BLaER1 treated with 17β-estradiol and CSF1 and Interleukin-3, amounts not matched to agents 10 nM and 100 nM (cell line): Measurements from ENCODE around the gene NGEF.
A peak's percentile ranks its signal among the peaks of the same experiment; 100 is the strongest.

Source experiments
- H3K27ac ChIP-seq, 11 experiments: shearing (Covaris generic); formaldehyde crosslinking; 2 replicates each; pipeline ENCODE4 v1.8.1; 2022
- H3K27me3 ChIP-seq, 11 experiments: shearing (Covaris generic); formaldehyde crosslinking; 2 replicates each; pipeline ENCODE4 v1.8.1; 2022
- H3K36me3 ChIP-seq, 11 experiments: shearing (Covaris generic); formaldehyde crosslinking; 2 replicates each; pipeline ENCODE4 v1.8.1; 2022
- H3K4me1 ChIP-seq, 10 experiments: shearing (Covaris generic); formaldehyde crosslinking; 2 replicates each; pipeline ENCODE4 v1.8.1; 2022
- H3K4me2 ChIP-seq, 11 experiments: shearing (Covaris generic); formaldehyde crosslinking; 2 replicates each; pipeline ENCODE4 v1.8.1; 2022
- H3K4me3 ChIP-seq, 10 experiments: shearing (Covaris generic); formaldehyde crosslinking; 2 replicates each; pipeline ENCODE4 v1.8.1; 2022
- H3K9ac ChIP-seq, 11 experiments: shearing (Covaris generic); formaldehyde crosslinking; 2 replicates each; pipeline ENCODE4 v1.8.1; 2022
- H3K9me3 ChIP-seq, 11 experiments: shearing (Covaris generic); formaldehyde crosslinking; replicated peaks in 1 of 11; 2 replicates each; pipeline ENCODE4 v1.8.1; 2022
- H4K20me1 ChIP-seq, 11 experiments: shearing (Covaris generic); formaldehyde crosslinking; 2 replicates each; pipeline ENCODE4 v1.8.1; 2022
- Cebpa-rat ChIP-seq, 11 experiments: shearing (Covaris generic); IDR thresholded peaks; 2 replicates each; pipeline ENCODE4 v1.8.1; 2022

The NGEF gene

GRCh38 chr2:232973796-232974195, 39.3 kb downstream of the NGEF start:
- Histone ChIP-seq H3K9me3 (peaks cover 0 to 2% (median under 1%) of the 10 kb centered on the region in 11 experiments; a peak in 8 of 22 replicates), H3K9ac (no peak overlapping the region), H3K4me2 (no peak overlapping the region), H3K27me3 (no peaks in the 10 kb centered on the region), H4K20me1 (no peaks in the 10 kb centered on the region), H3K36me3 (no peaks in the 10 kb centered on the region), H3K4me3 (no peak overlapping the region), H3K4me1 (peaks cover 4 to 26% (median 19%) of the 10 kb centered on the region in 10 experiments; a peak in 19 of 20 replicates), H3K27ac (no peak overlapping the region)
- no peak for TF ChIP-seq Cebpa-rat (IDR thresholded peaks at IDR 0.05)

- H3K36me3 ChIP-seq = no peaks in the 10 kb centered on the region
Measured at GRCh38 chr2:232973011-232973735, 39.9 kb downstream of the NGEF start.

GRCh38 chr2:232971744-232972143, 41.3 kb downstream of the NGEF start:
- Histone ChIP-seq H3K36me3 (no peaks in the 10 kb centered on the region), H3K4me2 (no peak overlapping the region), H3K27me3 (no peaks in the 10 kb centered on the region), H3K9me3 (peaks cover 5 to 15% (median 11%) of the 10 kb centered on the region in 11 experiments; a peak in 21 of 22 replicates), H3K27ac (no peak overlapping the region), H3K9ac (no peak overlapping the region), H4K20me1 (no peaks in the 10 kb centered on the region), H3K4me1 (peaks cover 0 to 6% (median 1%) of the 10 kb centered on the region in 10 experiments; a peak in 7 of 20 replicates), H3K4me3 (no peak overlapping the region)
- no peak for TF ChIP-seq Cebpa-rat (IDR thresholded peaks at IDR 0.05)

More at GRCh38 chr2:232973011-232973735, 39.9 kb downstream of the NGEF start:
- H3K27ac ChIP-seq = no peak overlapping the region
- no peak overlapping the region for H3K4me3 ChIP-seq
- peaks cover 0 to 8% (median 5%) of the 10 kb centered on the region in 11 experiments; a peak in 9 of 22 replicates for H3K9me3 ChIP-seq
- H3K9ac ChIP-seq = no peak overlapping the region
- peaks cover 0 to 20% (median 14%) of the 10 kb centered on the region in 10 experiments; a peak in 19 of 20 replicates for H3K4me1 ChIP-seq
- no peaks in the 10 kb centered on the region for H3K27me3 ChIP-seq
- no peak overlapping the region for H3K4me2 ChIP-seq
- no peak for TF ChIP-seq Cebpa-rat (IDR thresholded peaks at IDR 0.05)
- H4K20me1 ChIP-seq = no peaks in the 10 kb centered on the region

DNA sequence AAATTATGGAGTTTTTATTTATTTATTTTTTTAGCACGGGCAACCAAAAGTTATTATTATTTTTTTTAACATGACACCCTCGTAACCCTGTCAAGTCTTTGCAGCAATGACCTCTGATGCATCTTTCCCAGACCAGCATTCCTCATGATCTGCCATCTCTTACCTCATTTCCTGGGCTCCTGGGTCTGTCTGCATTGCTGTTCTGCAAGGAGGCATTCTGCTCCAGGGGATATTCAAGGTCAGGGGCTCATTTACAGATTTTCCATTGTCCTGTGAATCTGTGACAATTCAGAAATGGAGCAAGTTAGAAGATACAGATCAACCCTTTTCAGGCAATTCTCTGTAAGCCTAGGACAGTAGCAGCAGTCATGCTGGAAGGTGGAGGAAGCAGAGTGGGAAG, 43.0 kb downstream of the NGEF start:
- peaks cover 22 to 32% (median 28%) of the 10 kb centered on the region in 11 experiments for H3K9me3 ChIP-seq
- no peaks in the 10 kb centered on the region for H4K20me1 ChIP-seq
- TF ChIP-seq Cebpa-rat (IDR thresholded peaks at IDR 0.05) = no peak
- no peak overlapping the region for H3K4me2 ChIP-seq
- H3K4me1 ChIP-seq = no peaks in the 10 kb centered on the region
- H3K27me3 ChIP-seq = no peaks in the 10 kb centered on the region
- no peak overlapping the region for H3K27ac ChIP-seq
- H3K4me3 ChIP-seq = no peak overlapping the region
- no peak overlapping the region for H3K9ac ChIP-seq
- 0 out of 22 replicates have a peak, but pooled peaks cover 0 to 8% (median 0%) of the 10 kb centered on the region in 11 experiments for H3K36me3 ChIP-seq

DNA sequence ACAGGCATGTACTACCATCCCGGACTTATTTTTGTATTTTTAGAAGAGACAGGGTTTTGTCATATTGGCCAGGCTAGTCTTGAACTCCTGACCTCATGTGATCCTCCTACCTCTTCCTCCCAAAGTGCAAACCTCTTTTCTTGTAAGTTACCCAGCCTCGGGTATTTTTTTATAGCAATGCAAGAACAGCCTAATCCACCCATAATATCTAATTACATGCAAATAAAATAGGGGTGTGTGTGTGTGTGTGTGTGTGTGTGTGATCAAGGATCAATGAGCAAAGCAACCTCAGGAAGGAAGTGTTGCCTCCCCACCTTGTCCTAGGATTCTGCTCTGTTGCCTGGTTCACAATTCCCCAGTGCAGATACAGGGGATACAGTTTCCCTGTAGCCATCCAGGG, 45.6 kb downstream of the NGEF start:
- H3K4me1 ChIP-seq = no peaks in the 10 kb centered on the region
- H4K20me1 ChIP-seq = no peaks in the 10 kb centered on the region
- TF ChIP-seq Cebpa-rat (IDR thresholded peaks at IDR 0.05) = no peak
- peaks cover 0 to 8% (median 0%) of the 10 kb centered on the region in 11 experiments; a peak in 1 of 22 replicates for H3K36me3 ChIP-seq
- H3K4me3 ChIP-seq = no peak overlapping the region
- peaks cover 39 to 51% (median 44%) of the 10 kb centered on the region in 11 experiments for H3K9me3 ChIP-seq
- no peaks in the 10 kb centered on the region for H3K27me3 ChIP-seq
- no peak overlapping the region for H3K9ac ChIP-seq
- no peak overlapping the region for H3K4me2 ChIP-seq
- H3K27ac ChIP-seq = no peak overlapping the region

DNA sequence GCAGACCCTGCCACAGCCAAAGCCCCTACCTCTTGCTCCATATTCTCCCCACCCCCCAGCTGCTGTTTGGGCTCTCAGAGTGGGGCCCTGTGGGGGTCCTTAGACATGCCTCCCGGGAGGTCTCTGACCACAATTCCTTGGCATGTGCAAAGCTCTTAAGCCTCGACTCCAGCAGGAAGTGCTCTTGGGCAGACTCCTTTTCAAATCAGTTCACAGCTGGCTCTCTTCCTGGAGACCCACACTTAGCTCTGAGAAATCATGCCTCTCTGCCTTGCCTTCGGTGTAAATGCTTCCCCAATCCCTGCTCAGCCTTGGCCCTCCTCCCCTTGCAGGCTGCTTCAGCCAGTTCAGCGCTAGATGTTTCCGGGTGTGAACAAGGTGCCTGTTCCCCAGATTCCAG, 46.9 kb downstream of the NGEF start:
- Histone ChIP-seq H3K4me3 (0 out of 20 replicates have a peak overlapping the region, but pooled peaks of 1 of the 10 experiments have one; percentile 13), H3K27ac (no peak overlapping the region), H3K36me3 (peaks cover 0 to 8% (median 0%) of the 10 kb centered on the region in 11 experiments; a peak in 1 of 22 replicates), H4K20me1 (no peaks in the 10 kb centered on the region), H3K27me3 (no peaks in the 10 kb centered on the region), H3K4me2 (no peak overlapping the region), H3K4me1 (no peaks in the 10 kb centered on the region), H3K9ac (no peak overlapping the region), H3K9me3 (peaks cover 48 to 65% (median 56%) of the 10 kb centered on the region in 11 experiments)
- no peak for TF ChIP-seq Cebpa-rat (IDR thresholded peaks at IDR 0.05)

- H3K4me3 ChIP-seq = no peak overlapping the region
- TF ChIP-seq Cebpa-rat (IDR thresholded peaks at IDR 0.05) = no peak
- no peaks in the 10 kb centered on the region for H3K27me3 ChIP-seq
- no peak overlapping the region for H3K27ac ChIP-seq
- H3K4me2 ChIP-seq = no peak overlapping the region
- H3K9ac ChIP-seq = no peak overlapping the region
- H4K20me1 ChIP-seq = no peaks in the 10 kb centered on the region
- H3K36me3 ChIP-seq = peaks cover 0 to 8% (median 0%) of the 10 kb centered on the region in 11 experiments; a peak in 1 of 22 replicates
- peaks cover 52 to 73% (median 59%) of the 10 kb centered on the region in 11 experiments for H3K9me3 ChIP-seq
- no peaks in the 10 kb centered on the region for H3K4me1 ChIP-seq
Measured at GRCh38 chr2:232963913-232964312, 49.1 kb downstream of the NGEF start.

DNA sequence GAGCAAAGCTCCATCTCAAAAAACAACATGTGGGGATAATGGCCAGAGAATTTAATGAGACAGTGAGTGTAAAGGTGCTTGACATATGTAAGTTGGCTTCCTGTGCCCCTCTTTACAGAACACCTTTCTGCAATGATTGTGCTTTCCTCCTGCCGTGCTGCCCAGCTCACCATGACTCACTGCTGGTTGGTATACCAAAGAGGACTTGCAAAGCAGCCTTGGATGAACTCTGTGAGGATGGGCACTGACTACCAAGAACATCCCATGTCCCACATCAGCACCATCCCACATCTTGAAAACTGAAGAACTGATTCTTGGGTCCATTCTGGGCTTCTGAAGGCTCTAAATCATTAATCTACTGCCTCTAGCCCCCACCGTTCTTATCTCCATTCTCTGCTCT, 52.2 kb downstream of the NGEF start:
- no peak overlapping the region for H3K27ac ChIP-seq
- peaks cover 31 to 54% (median 41%) of the 10 kb centered on the region in 11 experiments for H3K9me3 ChIP-seq
- H3K9ac ChIP-seq = no peak overlapping the region
- H3K4me2 ChIP-seq = no peak overlapping the region
- H3K4me1 ChIP-seq = peaks cover 0 to 6% (median 2%) of the 10 kb centered on the region in 10 experiments; a peak in 10 of 20 replicates
- H3K27me3 ChIP-seq = no peaks in the 10 kb centered on the region
- H4K20me1 ChIP-seq = no peaks in the 10 kb centered on the region
- no peak overlapping the region for H3K4me3 ChIP-seq
- H3K36me3 ChIP-seq = peaks cover 0 to 3% (median 0%) of the 10 kb centered on the region in 11 experiments; a peak in 1 of 22 replicates
- no peak for TF ChIP-seq Cebpa-rat (IDR thresholded peaks at IDR 0.05)

GRCh38 chr2:232959139-232959538, 53.9 kb downstream of the NGEF start:
- Histone ChIP-seq H3K36me3 (no peaks in the 10 kb centered on the region), H3K4me2 (no peak overlapping the region), H3K27me3 (no peaks in the 10 kb centered on the region), H3K27ac (no peak overlapping the region), H3K9ac (no peak overlapping the region), H3K9me3 (peaks cover 14 to 36% (median 24%) of the 10 kb centered on the region in 11 experiments; a peak in 21 of 22 replicates), H4K20me1 (no peaks in the 10 kb centered on the region), H3K4me1 (peaks cover 0 to 11% (median 5%) of the 10 kb centered on the region in 10 experiments; a peak in 10 of 20 replicates), H3K4me3 (no peak overlapping the region)
- no peak for TF ChIP-seq Cebpa-rat (IDR thresholded peaks at IDR 0.05)
